Mucosa of rectum (tissue), 2 donors: ENCODE measurements around the gene SNIP1.
"Not testable (repeated sequence)": the region's sequence is repeated elsewhere in the genome, so short reads cannot be mapped to it uniquely, and the experiment has no call there.

Source experiments
- H3K27ac ChIP-seq, 2 donors: one replicate each; pipeline ENCODE4 v1.7.0; 2013; ENCODE audit warnings: inconsistent platforms in 2 of 2, low read depth in 2 of 2, low read length in 2 of 2
- H3K27me3 ChIP-seq, 2 donors: one replicate each; pipeline ENCODE4 v1.7.0; 2013; ENCODE audit warnings: low read length in 2 of 2; ENCODE audit not compliant: control insufficient read depth in 2 of 2, insufficient read depth in 2 of 2
- H3K36me3 ChIP-seq, 2 donors: one replicate each; pipeline ENCODE4 v1.7.0; 2013; ENCODE audit warnings: low read length in 2 of 2; ENCODE audit not compliant: control insufficient read depth in 2 of 2, insufficient read depth in 2 of 2
- H3K4me1 ChIP-seq, 2 donors: one replicate each; pipeline ENCODE4 v1.7.0; 2013; ENCODE audit warnings: low read length in 2 of 2, mild to moderate bottlenecking in 1 of 2; ENCODE audit not compliant: control insufficient read depth in 2 of 2, insufficient read depth in 2 of 2
- H3K4me3 ChIP-seq, 2 donors: one replicate each; pipeline ENCODE4 v1.7.0; 2013; ENCODE audit warnings: low read length in 2 of 2
- H3K9ac ChIP-seq, 2 donors: one replicate each; pipeline ENCODE4 v1.7.0; 2013; ENCODE audit warnings: low read length in 2 of 2, low read depth in 1 of 2, mild to moderate bottlenecking in 1 of 2
- H3K9me3 ChIP-seq, 2 donors: one replicate each; pipeline ENCODE4 v1.7.0; 2013; ENCODE audit warnings: low read length in 2 of 2; ENCODE audit not compliant: control insufficient read depth in 2 of 2
- donor health status: healthy.
- donor health status: Normal muscosa, but diverticular disease.

SNIP1 gene

GRCh38 chr1:37559080-37559479, 5.0 kb upstream of the SNIP1 start:
- Histone ChIP-seq H3K9me3 (no peaks in the 10 kb centered on the region), H3K36me3 (no peaks in the 10 kb centered on the region), H3K27ac (no peak overlapping the region), H3K27me3 (no peaks in the 10 kb centered on the region), H3K4me1 (peaks cover 6 to 7% of the 10 kb centered on the region in 2 donors), H3K4me3 (no peak overlapping the region), H3K9ac (no peak overlapping the region)

DNA sequence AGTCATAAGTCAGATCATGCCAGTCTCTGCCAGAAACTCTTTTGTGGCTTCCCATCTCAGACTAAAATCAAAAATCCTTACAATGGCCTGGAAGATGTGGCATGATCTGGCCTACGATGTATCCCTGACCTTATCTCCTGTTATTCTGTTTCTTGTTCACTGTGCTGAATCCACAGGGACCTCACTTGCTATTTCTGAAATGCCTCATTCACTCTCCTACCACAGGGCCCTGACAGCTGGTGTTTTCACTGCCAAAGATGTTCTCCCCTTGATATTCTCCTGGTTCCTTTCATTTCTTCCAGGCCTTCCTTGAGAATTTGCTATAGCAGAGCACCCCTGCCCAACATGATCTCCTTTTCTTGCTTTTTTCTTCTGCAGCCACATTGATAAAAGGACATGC, 4.3 kb upstream of the SNIP1 start:
- Histone ChIP-seq H3K36me3 (no peaks in the 10 kb centered on the region), H3K4me3 (no peak overlapping the region), H3K9me3 (no peaks in the 10 kb centered on the region), H3K27ac (no peak overlapping the region), H3K27me3 (no peaks in the 10 kb centered on the region), H3K9ac (no peak overlapping the region), H3K4me1 (peaks cover 5 to 10% of the 10 kb centered on the region in 2 donors)

DNA sequence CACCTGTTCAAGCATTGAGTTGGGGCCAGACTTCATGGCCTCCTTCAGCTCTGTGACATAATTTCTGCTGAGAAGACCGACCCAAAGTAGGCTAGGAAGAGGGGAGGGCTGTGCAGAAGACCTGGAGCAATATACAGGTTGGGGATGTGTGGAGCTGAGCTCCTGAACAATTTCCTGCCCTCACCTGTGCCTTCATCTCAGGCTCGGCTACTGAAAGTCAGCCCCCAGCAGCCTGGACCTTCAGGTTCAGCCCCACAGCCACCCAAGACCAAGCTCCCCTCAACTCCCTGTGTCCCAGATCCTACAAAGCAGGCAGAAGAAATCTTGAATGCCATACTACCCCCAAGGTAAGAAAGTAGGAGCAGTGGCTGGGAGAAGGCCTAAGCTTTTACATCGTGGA, 3.3 kb upstream of the SNIP1 start:
- Histone ChIP-seq H3K9ac (no peak overlapping the region), H3K27ac (no peak overlapping the region)

DNA sequence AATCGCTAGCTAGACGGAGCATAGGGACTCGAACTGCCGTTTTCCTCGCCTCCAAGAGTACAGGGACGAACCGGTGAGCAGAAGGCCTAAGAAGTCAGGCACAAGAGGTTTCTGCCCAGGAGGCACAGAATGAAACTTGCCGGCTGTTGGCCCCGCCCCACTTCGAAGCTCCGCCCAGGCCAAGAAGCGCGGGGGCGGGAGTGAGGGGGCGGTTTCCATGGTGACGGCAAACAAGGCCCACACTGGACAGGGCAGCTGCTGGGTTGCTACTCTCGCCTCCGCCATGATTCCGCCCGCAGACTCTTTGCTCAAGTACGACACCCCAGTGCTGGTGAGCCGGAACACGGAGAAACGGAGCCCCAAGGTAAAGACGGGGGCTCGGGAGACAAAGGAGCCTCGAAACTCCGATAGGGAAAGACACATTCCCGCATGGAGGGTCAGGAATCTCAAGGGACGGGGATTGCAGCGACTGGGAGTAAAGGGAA, 2.7 kb upstream of the SNIP1 start, which contains the start of gene DNALI1:
Gene DNALI1, plus strand, starts transcription at position 229 of the 485 bp plus-strand sequence. Its CDS starts 55 bp downstream, at position 284.
- Histone ChIP-seq H3K27ac (no peak within 1 kb of the TSS), H3K27me3 (no peaks in the 10 kb centered on the region), H3K9me3 (no peaks in the 10 kb centered on the region), H3K36me3 (peaks cover 0 to 3% of the 10 kb centered on the region in 2 donors), H3K9ac (peak within 1 kb of the TSS in 1 of 2 donors; percentile 18), H3K4me1 (peaks cover 13 to 16% of the 10 kb centered on the region in 2 donors), H3K4me3 (peak within 1 kb of the TSS; percentile 41 to 51)

More for the DNA sequence above, 3.3 kb upstream of the SNIP1 start:
- Histone ChIP-seq H3K9me3 (no peaks in the 10 kb centered on the region), H3K36me3 (no peaks in the 10 kb centered on the region), H3K4me3 (peak overlapping the region; percentile 41 to 51), H3K27me3 (no peaks in the 10 kb centered on the region), H3K4me1 (peaks cover 13 to 16% of the 10 kb centered on the region in 2 donors)

DNA sequence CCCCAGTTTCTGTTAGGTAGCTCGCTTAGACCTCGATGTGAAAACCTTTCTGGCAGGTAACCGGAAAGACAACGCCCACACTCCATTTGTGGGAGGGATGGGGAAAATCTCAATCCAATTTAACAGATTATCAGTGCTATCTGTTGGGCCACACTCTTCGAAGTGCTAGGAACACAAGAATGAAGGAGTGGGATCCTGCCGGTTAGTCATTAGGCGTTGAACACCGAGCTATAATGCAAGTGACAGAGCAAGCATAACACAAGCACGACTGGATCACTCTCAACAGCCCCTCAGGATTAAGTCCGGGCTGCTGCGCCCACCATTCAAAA, 531 bp downstream of the SNIP1 start:
- Histone ChIP-seq H3K4me3 (peak overlapping the region; percentile 81 to 97), H3K9me3 (no peaks in the 10 kb centered on the region), H3K27ac (peak overlapping the region; percentile 77 to 89), H3K9ac (peak overlapping the region; percentile 90 to 91), H3K36me3 (peaks cover 3% of the 10 kb centered on the region in 2 donors), H3K27me3 (no peaks in the 10 kb centered on the region), H3K4me1 (peaks cover 13 to 16% of the 10 kb centered on the region in 2 donors)

GRCh38 chr1:37549341-37549740, 4.8 kb downstream of the SNIP1 start:
- Histone ChIP-seq H3K9ac (no peak overlapping the region), H3K27me3 (no peaks in the 10 kb centered on the region), H3K9me3 (no peaks in the 10 kb centered on the region), H3K27ac (no peak overlapping the region), H3K4me1 (peaks cover 9 to 11% of the 10 kb centered on the region in 2 donors), H3K36me3 (peaks cover 19 to 23% of the 10 kb centered on the region in 2 donors), H3K4me3 (no peak overlapping the region)

- H3K4me3 ChIP-seq: no peak overlapping the region
- no peaks in the 10 kb centered on the region for H3K9me3 ChIP-seq
- peaks cover 22 to 31% of the 10 kb centered on the region in 2 donors for H3K36me3 ChIP-seq
- H3K4me1 ChIP-seq: no peaks in the 10 kb centered on the region
- H3K27ac ChIP-seq: no peak overlapping the region
- H3K9ac ChIP-seq: no peak overlapping the region
- no peaks in the 10 kb centered on the region for H3K27me3 ChIP-seq
Observed at GRCh38 chr1:37545019-37545418, 9.1 kb downstream of the SNIP1 start.

DNA sequence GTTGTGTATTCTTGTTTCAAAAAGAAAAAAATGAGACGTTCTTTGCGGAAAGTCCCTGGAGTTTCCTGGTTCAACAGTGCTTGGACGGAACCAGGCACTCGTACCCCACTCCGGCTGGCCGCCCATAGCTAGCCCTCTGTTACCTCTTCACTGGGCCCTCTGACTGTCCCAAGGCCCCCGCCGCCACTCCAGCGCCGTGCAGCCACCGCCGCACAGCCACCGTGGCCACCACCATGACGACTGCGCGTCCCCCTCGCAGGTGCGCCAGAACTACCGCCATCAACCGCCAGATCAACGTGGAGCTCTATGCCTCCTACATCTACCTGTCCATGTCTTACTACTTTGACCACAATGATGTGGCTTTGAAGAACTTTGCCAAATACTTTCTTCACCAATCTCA, 9.6 kb downstream of the SNIP1 start:
- Histone ChIP-seq H3K27ac (no peak overlapping the region), H3K4me3 (no peak overlapping the region), H3K9ac (no peak overlapping the region), H3K9me3 (no peaks in the 10 kb centered on the region), H3K4me1 (no peaks in the 10 kb centered on the region), H3K36me3 (peaks cover 26 to 32% of the 10 kb centered on the region in 2 donors), H3K27me3 (no peaks in the 10 kb centered on the region)

GRCh38 chr1:37540036-37540785, 13.9 kb downstream of the SNIP1 start:
- no peak overlapping the region for H3K9ac ChIP-seq

DNA sequence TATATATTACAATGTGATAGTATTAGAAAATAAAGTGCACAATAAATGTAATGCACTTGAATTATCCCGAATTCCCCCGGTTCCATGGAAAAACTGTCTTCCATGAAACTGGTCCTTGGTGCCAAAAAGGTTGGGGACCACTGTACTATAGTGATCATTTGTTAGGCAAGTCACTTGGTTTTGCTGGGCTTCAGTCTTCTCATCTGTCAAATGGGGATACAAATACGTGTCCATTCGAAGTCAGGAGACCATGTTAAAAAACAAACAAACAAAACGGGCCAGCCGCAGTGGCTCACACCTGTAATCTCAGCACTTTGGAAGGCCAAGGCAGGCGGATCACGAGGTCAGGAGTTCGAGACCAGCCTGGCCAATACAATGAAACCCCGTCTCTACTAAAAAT, 14.9 kb downstream of the SNIP1 start:
- not testable (repeated sequence) for H3K9me3 ChIP-seq, H3K9ac ChIP-seq, H3K4me3 ChIP-seq, H3K27me3 ChIP-seq, H3K4me1 ChIP-seq, H3K27ac ChIP-seq
- H3K36me3 ChIP-seq: peaks cover 28 to 31% of the 10 kb centered on the region in 2 donors

More at GRCh38 chr1:37540036-37540785, 13.9 kb downstream of the SNIP1 start:
- H3K4me3 ChIP-seq: no peak overlapping the region
- no peaks in the 10 kb centered on the region for H3K9me3 ChIP-seq
- H3K27ac ChIP-seq: no peak overlapping the region
- H3K4me1 ChIP-seq: no peaks in the 10 kb centered on the region
- no peaks in the 10 kb centered on the region for H3K27me3 ChIP-seq
- H3K36me3 ChIP-seq: peaks cover 36 to 39% of the 10 kb centered on the region in 2 donors
